SJCRH30 (cell line): ENCODE results near the gene GAST. TPM values are rescaled to one million over a fixed set of nuclear protein-coding genes. Genes with fewer than 3 reads are reported as not detected.
"Not testable (repeated sequence)": the region's sequence is repeated elsewhere in the genome, so short reads cannot be mapped to it uniquely, and the experiment has no call there.

Experiments used
- DNase-seq, 2 experiments: peaks; one replicate each; pipeline ENCODE4 v3.0.0-alpha.2; 2015 to 2020
- H3K27ac ChIP-seq: fragments of 250-450 bp; sonication (Bioruptor Pico); 2 replicates; pipeline ENCODE4 v1.5.1; 2020; ENCODE audit warnings: mild to moderate bottlenecking, moderate library complexity
- H3K27me3 ChIP-seq: fragments of 250-450 bp; sonication (Bioruptor Pico); 2 replicates; pipeline ENCODE4 v1.5.1; 2020; ENCODE audit warnings: mild to moderate bottlenecking, moderate library complexity
- H3K36me3 ChIP-seq: fragments of 250-450 bp; sonication (Bioruptor Pico); 2 replicates; pipeline ENCODE4 v1.5.1; 2020; ENCODE audit warnings: mild to moderate bottlenecking, moderate library complexity
- H3K4me1 ChIP-seq: fragments of 250-450 bp; sonication (Bioruptor Pico); 2 replicates; pipeline ENCODE4 v1.5.1; 2020; ENCODE audit warnings: mild to moderate bottlenecking, moderate library complexity
- H3K4me3 ChIP-seq: fragments of 250-450 bp; sonication (Bioruptor Pico); 2 replicates; pipeline ENCODE4 v1.5.1; 2020; ENCODE audit warnings: mild to moderate bottlenecking, moderate library complexity
- H3K9me3 ChIP-seq: fragments of 250-450 bp; sonication (Bioruptor Pico); replicated peaks from 2 replicates; pipeline ENCODE4 v1.5.1; 2020; ENCODE audit warnings: mild to moderate bottlenecking, moderate library complexity
- total RNA-seq: library from RNA; depleted of rRNA; stranded (reverse); fragments of >200 nt; shearing (Covaris generic); gene quantifications from 2 replicates; pipeline ENCODE4 v1.2.3, GENCODE V29; 2014

Gene GAST
- total RNA-seq, 1 experiment from 2014 or later = not detected

- H3K36me3 ChIP-seq = peaks cover 42% of the 10 kb centered on the region
- no peaks in the 10 kb centered on the region for H3K27me3 ChIP-seq
- peak overlapping the region; percentile 99; the same call in 1 of the 2 replicates for H3K4me3 ChIP-seq
- no peaks in the 10 kb centered on the region for H3K9me3 ChIP-seq
- DNase-seq = no peak
- no peak overlapping the region for H3K27ac ChIP-seq
- 0 out of 2 replicates have a peak, but pooled peaks cover 5% of the 10 kb centered on the region for H3K4me1 ChIP-seq
Measured at GRCh38 chr17:41690497-41690896, 21.6 kb upstream of the GAST start.

GRCh38 chr17:41691031-41691777 is 20.9 kb upstream of the GAST start:
- Histone ChIP-seq H3K27ac (no peak overlapping the region), H3K9me3 (no peaks in the 10 kb centered on the region), H3K36me3 (peaks cover 42% of the 10 kb centered on the region), H3K4me3 (no peak overlapping the region), H3K27me3 (no peaks in the 10 kb centered on the region), H3K4me1 (0 out of 2 replicates have a peak, but pooled peaks cover 5% of the 10 kb centered on the region)
- DNase-seq = no peak

GRCh38 chr17:41692722-41693521 is 19.2 kb upstream of the GAST start:
- no peak overlapping the region for H3K4me3 ChIP-seq
- peaks cover 42% of the 10 kb centered on the region for H3K36me3 ChIP-seq

GRCh38 chr17:41695134-41695661 is 16.9 kb upstream of the GAST start:
- H3K9me3 ChIP-seq = no peaks in the 10 kb centered on the region
- H3K4me3 ChIP-seq = no peak overlapping the region
- 0 out of 2 replicates have a peak, but pooled peaks cover 4% of the 10 kb centered on the region for H3K4me1 ChIP-seq
- peaks cover 30% of the 10 kb centered on the region for H3K36me3 ChIP-seq
- H3K27ac ChIP-seq = no peak overlapping the region
- no peaks in the 10 kb centered on the region for H3K27me3 ChIP-seq
- no peak for DNase-seq

More at GRCh38 chr17:41692722-41693521, 19.2 kb upstream of the GAST start:
- H3K9me3 ChIP-seq = no peaks in the 10 kb centered on the region
- no peaks in the 10 kb centered on the region for H3K27me3 ChIP-seq
- 0 out of 2 replicates have a peak, but pooled peaks cover 5% of the 10 kb centered on the region for H3K4me1 ChIP-seq
- no peak for DNase-seq
- no peak overlapping the region for H3K27ac ChIP-seq

GRCh38 chr17:41695954-41696757 is 16.0 kb upstream of the GAST start:
- no peaks in the 10 kb centered on the region for H3K27me3 ChIP-seq
- no peak overlapping the region for H3K27ac ChIP-seq
- DNase-seq = peak; percentile 75 to 91
- H3K9me3 ChIP-seq = no peaks in the 10 kb centered on the region
- no peaks in the 10 kb centered on the region for H3K4me1 ChIP-seq
- no peak overlapping the region for H3K4me3 ChIP-seq
- H3K36me3 ChIP-seq = peaks cover 20% of the 10 kb centered on the region

- Histone ChIP-seq H3K27ac (no peak overlapping the region), H3K9me3 (no peaks in the 10 kb centered on the region), H3K36me3 (peaks cover 9% of the 10 kb centered on the region), H3K27me3 (no peaks in the 10 kb centered on the region), H3K4me3 (no peak overlapping the region), H3K4me1 (no peaks in the 10 kb centered on the region)
- peak; percentile 38 to 62 for DNase-seq
Measured at GRCh38 chr17:41697122-41697962, 14.8 kb upstream of the GAST start.

GRCh38 chr17:41700843-41701242 is 11.3 kb upstream of the GAST start:
- H3K36me3 ChIP-seq, H3K4me3 ChIP-seq: not testable (repeated sequence)

GRCh38 chr17:41702712-41703111 is 9.4 kb upstream of the GAST start:
- H3K9me3 ChIP-seq = no peaks in the 10 kb centered on the region
- H3K27me3 ChIP-seq = no peaks in the 10 kb centered on the region; the same call in 1 of the 2 replicates

More at GRCh38 chr17:41700843-41701242, 11.3 kb upstream of the GAST start:
- not testable (repeated sequence) for H3K27me3 ChIP-seq, H3K9me3 ChIP-seq, H3K4me1 ChIP-seq, DNase-seq, H3K27ac ChIP-seq

GRCh38 chr17:41705271-41705991 is 6.7 kb upstream of the GAST start:
- H3K27ac ChIP-seq = no peak overlapping the region
- 0 out of 2 replicates have a peak overlapping the region, but pooled peaks have one; percentile 1 for H3K4me3 ChIP-seq
- no peaks in the 10 kb centered on the region for H3K36me3 ChIP-seq
- peaks cover 11% of the 10 kb centered on the region for H3K4me1 ChIP-seq
- no peaks in the 10 kb centered on the region for H3K9me3 ChIP-seq
- H3K27me3 ChIP-seq = no peaks in the 10 kb centered on the region; the same call in 1 of the 2 replicates
- DNase-seq = peak in 1 of 2 experiments; percentile 37

More at GRCh38 chr17:41702712-41703111, 9.4 kb upstream of the GAST start:
- no peak for DNase-seq
- no peak overlapping the region for H3K27ac ChIP-seq
- no peaks in the 10 kb centered on the region for H3K36me3 ChIP-seq
- no peak overlapping the region for H3K4me3 ChIP-seq
- peaks cover 11% of the 10 kb centered on the region for H3K4me1 ChIP-seq

- H3K4me1 ChIP-seq = peaks cover 11% of the 10 kb centered on the region
- no peak for DNase-seq
- H3K9me3 ChIP-seq = no peaks in the 10 kb centered on the region
- H3K4me3 ChIP-seq = no peak overlapping the region
- no peaks in the 10 kb centered on the region for H3K36me3 ChIP-seq
- H3K27me3 ChIP-seq = no peaks in the 10 kb centered on the region; the same call in 1 of the 2 replicates
- H3K27ac ChIP-seq = no peak overlapping the region
Measured at GRCh38 chr17:41707803-41708669, 4.1 kb upstream of the GAST start.

GRCh38 chr17:41710472-41711090 is 1.6 kb upstream of the GAST start:
- no peaks in the 10 kb centered on the region for H3K36me3 ChIP-seq
- no peak for DNase-seq
- H3K4me1 ChIP-seq = peaks cover 4% of the 10 kb centered on the region
- H3K27me3 ChIP-seq = no peaks in the 10 kb centered on the region; the same call in 1 of the 2 replicates
- H3K4me3 ChIP-seq = no peak overlapping the region
- no peaks in the 10 kb centered on the region for H3K9me3 ChIP-seq
- no peak overlapping the region for H3K27ac ChIP-seq
